Mammary epithelial cell (primary cell): ENCODE results near the gene MARVELD1.

Source experiments
- CTCF ChIP-seq, 2 donors: IDR thresholded peaks in 1 of 2; conservative IDR thresholded peaks in 1 of 2; 2 replicates each; pipeline ENCODE4 v1.5.1; 2011 to 2012; ENCODE audit warnings: inconsistent platforms in 2 of 2, low read length in 2 of 2, mild to moderate bottlenecking in 2 of 2, control low read depth in 1 of 2, low read depth in 1 of 2; ENCODE audit not compliant: insufficient read depth in 1 of 2; ENCODE audit errors: extremely low read depth in 1 of 2
- EZH2 ChIP-seq: IDR thresholded peaks from 2 replicates; pipeline ENCODE4 v1.6.1; 2012; ENCODE audit warnings: low read length, inconsistent platforms, borderline replicate concordance

- TF ChIP-seq CTCF (conservative IDR thresholded peaks at IDR 0.05 in 1 of 2, IDR thresholded peaks at IDR 0.05 in 1 of 2; ENCODE audit: extremely low read depth in 1 of 2, insufficient read depth in 1 of 2, low read depth in 1 of 2, low read length in 2 of 2) (no peak), EZH2 (no peak)
Measured at GRCh38 chr10:97752956-97753355, 39.4 kb downstream of the MARVELD1 start.
